Pancreas (tissue), 10 donors: Measurements from ENCODE around the gene FAM217A. TPM values are rescaled to one million over a fixed set of nuclear protein-coding genes. Genes with fewer than 3 reads are reported as not detected.
"Not testable (repeated sequence)": the region's sequence is repeated elsewhere in the genome, so short reads cannot be mapped to it uniquely, and the experiment has no call there.

Experiments used
- ATAC-seq, 4 donors: fragments of 200-7000 bp; cut with Tn5 transposase; one replicate each; pipeline versions ENCODE4 v1.8.0 to v1.9.1; 2020; ENCODE audit warnings: mild to moderate bottlenecking in 4 of 4, moderate library complexity in 4 of 4
- DNase-seq, 6 donors: peaks; one replicate each; pipeline ENCODE4 v3.0.0-alpha.2; 2020
- FAIRE-seq: peaks from 2 replicates; lab custom pipeline; 2012; peaks lifted over from hg19 to GRCh38; lab: Jason Lieb, UNC
- H3K27ac ChIP-seq, 4 donors: fragments of 200-600 bp; sonication (generic); 1 replicate in 3 of 4; 2 replicates in 1 of 4; pipeline versions ENCODE4 v1.5.0 to v1.8.0; 2020
- H3K27me3 ChIP-seq, 4 donors: fragments of 200-600 bp; one replicate each; pipeline ENCODE4 v1.8.0; 2021
- H3K36me3 ChIP-seq, 3 donors: fragments of 200-600 bp; sonication (generic) in 1 of 3; one replicate each; pipeline versions ENCODE4 v1.5.0 to v1.8.0; 2020 to 2021
- H3K4me1 ChIP-seq, 3 donors: fragments of 200-600 bp; one replicate each; pipeline ENCODE4 v1.8.0; 2021
- H3K4me3 ChIP-seq, 4 donors: fragments of 200-600 bp; sonication (generic) in 2 of 4; one replicate each; pipeline versions ENCODE4 v1.5.0 to v1.8.0; 2020 to 2021
- H3K9me3 ChIP-seq, 4 donors: fragments of 200-600 bp; one replicate each; pipeline ENCODE4 v1.8.0; 2021
- CTCF ChIP-seq, 4 donors: fragments of 200-600 bp; sonication (generic) in 3 of 4; IDR thresholded peaks; one replicate each; pipeline versions ENCODE4 v1.5.0 to v1.8.0; 2021; ENCODE audit warnings: antibody characterized with exemption in 4 of 4
- WGBS, 2 donors: extraction: QIAGEN DNeasy Blood & Tissue Kit; methylation state at CpG; one replicate each; pipeline ENCODE4 v1.1.7; 2013; 5-methylcytosine and 5-hydroxymethylcytosine counted together
- intact Hi-C, 3 donors: fragments of 100-400 bp; cut with DNase I; formaldehyde crosslinking; loops; one replicate each; pipeline versions ENCODE4 v1.11.1 to v1.14.2; 2022
- polyA plus RNA-seq, 2 donors: library from polyadenylated mRNA; stranded (reverse); fragments of 200-250 nt; gene quantifications; one replicate each; pipeline ENCODE4 v1.2.3, GENCODE V29; 2013
- total RNA-seq, 6 donors: library from RNA; stranded (reverse); fragmentation: NEBNext Ultra II Directional in 4 of 6; extraction: Animal tissue kit (Norgen Biotek cat#: 25700) in 4 of 6; gene quantifications; one replicate each; pipeline versions ENCODE4 v1.2.1 to v1.2.4, GENCODE V29; 2021 to 2023
- donor health status: healthy with polysubstance abuse.
- donor health status: DM: no; HTN: no; CAD: no; lungs with moderate emphysema.
- donor health status: DM: no; HTN: no; CAD: no.
- donor health status: control.
- donor health status: control.
- donor health status: Bipolar disorder and iron deficiency.
- donor health status: DM: yes; HTN: yes; CAD: no.
- donor health status: DM: no; HTN: no; CAD: no.
- donor health status: DM: no; HTN: no; CAD: no.
- donor health status: DM: yes; HTN: yes; CAD: no.

The FAM217A gene
- total and polyA plus RNA-seq, 8 donors, result 0.09 to 1.3 (median 0.69) TPM; not detected in 1

GRCh38 chr6:4124351-4124750 is 45.4 kb upstream of the FAM217A start:
- Histone ChIP-seq H3K4me3 (no peak overlapping the region), H3K4me1 (peaks cover 0 to under 1% (median 0%) of the 10 kb centered on the region in 3 donors), H3K9me3 (no peaks in the 10 kb centered on the region), H3K27ac (no peak overlapping the region), H3K27me3 (no peaks in the 10 kb centered on the region), H3K36me3 (peaks cover 0 to 72% (median 22%) of the 10 kb centered on the region in 3 donors)
- no peak for TF ChIP-seq CTCF (IDR thresholded peaks at IDR 0.05)
- WGBS, 2 donors, result 4 to 12% methylated on average over 1 of the region's 1 CpG
- intact Hi-C loops, result no loop called here
- no peak for ATAC-seq
- FAIRE-seq, result no peak
- DNase-seq, result no peak

- H3K27ac ChIP-seq, result no peak overlapping the region
- TF ChIP-seq CTCF (IDR thresholded peaks at IDR 0.05), result no peak
- H3K9me3 ChIP-seq, result no peaks in the 10 kb centered on the region
- intact Hi-C loops, result no loop called here
- no peak for DNase-seq
- H3K4me1 ChIP-seq, result no peaks in the 10 kb centered on the region
- H3K36me3 ChIP-seq, result peaks cover 0 to 55% (median 36%) of the 10 kb centered on the region in 3 donors
- no peak overlapping the region for H3K4me3 ChIP-seq
- FAIRE-seq, result no peak
- ATAC-seq, result no peak
- no peaks in the 10 kb centered on the region for H3K27me3 ChIP-seq
- 96 to 97% methylated on average over 4 of the region's 4 CpGs for WGBS, 2 donors
Measured at GRCh38 chr6:4115741-4116140, 36.8 kb upstream of the FAM217A start.

- no peaks in the 10 kb centered on the region for H3K27me3 ChIP-seq
- H3K4me3 ChIP-seq, result no peak overlapping the region
- peaks cover 0 to 11% (median 11%) of the 10 kb centered on the region in 3 donors for H3K4me1 ChIP-seq
- peaks cover 0 to 40% (median 30%) of the 10 kb centered on the region in 3 donors for H3K36me3 ChIP-seq
- FAIRE-seq (no peak), DNase-seq (no peak), ATAC-seq (no peak)
- H3K9me3 ChIP-seq, result no peaks in the 10 kb centered on the region
- intact Hi-C loops, result no loop called here
- H3K27ac ChIP-seq, result no peak overlapping the region
- WGBS, 2 donors, result 94 to 98% methylated on average over 3 of the region's 3 CpGs
- no peak for TF ChIP-seq CTCF (IDR thresholded peaks at IDR 0.05)
Measured at GRCh38 chr6:4114123-4114522, 35.2 kb upstream of the FAM217A start.

GRCh38 chr6:4113649-4114048 is 34.7 kb upstream of the FAM217A start:
- no peak for TF ChIP-seq CTCF (IDR thresholded peaks at IDR 0.05)
- no peak overlapping the region for H3K27ac ChIP-seq
- H3K9me3 ChIP-seq, result no peaks in the 10 kb centered on the region
- peaks cover 0 to 35% (median 27%) of the 10 kb centered on the region in 3 donors for H3K36me3 ChIP-seq
- ATAC-seq, result no peak
- no peak overlapping the region for H3K4me3 ChIP-seq
- peaks cover 0 to 15% (median 11%) of the 10 kb centered on the region in 3 donors for H3K4me1 ChIP-seq
- DNase-seq, result no peak
- FAIRE-seq, result no peak
- intact Hi-C loops, result no loop called here
- no peaks in the 10 kb centered on the region for H3K27me3 ChIP-seq

GRCh38 chr6:4112366-4112765 is 33.4 kb upstream of the FAM217A start:
- DNase-seq (no peak), ATAC-seq (no peak), FAIRE-seq (no peak)
- H3K9me3 ChIP-seq, result no peaks in the 10 kb centered on the region
- H3K27me3 ChIP-seq, result no peaks in the 10 kb centered on the region
- H3K4me1 ChIP-seq, result peaks cover 0 to 20% (median 17%) of the 10 kb centered on the region in 3 donors
- no peak for TF ChIP-seq CTCF (IDR thresholded peaks at IDR 0.05)
- H3K27ac ChIP-seq, result no peak overlapping the region
- intact Hi-C loops, result no loop called here
- no peak overlapping the region for H3K4me3 ChIP-seq
- WGBS, 2 donors, result 97 to 99% methylated on average over 3 of the region's 3 CpGs
- H3K36me3 ChIP-seq, result peaks cover 0 to 24% (median 22%) of the 10 kb centered on the region in 3 donors

GRCh38 chr6:4109363-4109815 is 30.5 kb upstream of the FAM217A start:
- H3K27me3 ChIP-seq, H3K9me3 ChIP-seq, intact Hi-C loops, H3K4me3 ChIP-seq, H3K36me3 ChIP-seq: not testable (repeated sequence)
- DNase-seq (peak in 1 of 6 donors; percentile 33), ATAC-seq (peak; percentile 82 to 88 (median 86)), FAIRE-seq (peak; percentile 99)
- Histone ChIP-seq H3K4me1 (peaks cover 12 to 37% (median 33%) of the 10 kb centered on the region in 3 donors), H3K27ac (peak overlapping the region; percentile 19 to 71 (median 50))
- 29 to 35% methylated on average over 4 of the region's 4 CpGs for WGBS, 2 donors
